ENCODE measurements around the gene SRXN1. TPM values are rescaled to one million over a fixed set of nuclear protein-coding genes. Genes with fewer than 3 reads are reported as not detected.

The SRXN1 gene
- total and polyA plus RNA-seq, 9 of the 15 experiments (the other 6 are each of a cell fraction or from before 2014, with no cell fraction given): 6.8 to 36.4 (median 21.6) TPM

DNA sequence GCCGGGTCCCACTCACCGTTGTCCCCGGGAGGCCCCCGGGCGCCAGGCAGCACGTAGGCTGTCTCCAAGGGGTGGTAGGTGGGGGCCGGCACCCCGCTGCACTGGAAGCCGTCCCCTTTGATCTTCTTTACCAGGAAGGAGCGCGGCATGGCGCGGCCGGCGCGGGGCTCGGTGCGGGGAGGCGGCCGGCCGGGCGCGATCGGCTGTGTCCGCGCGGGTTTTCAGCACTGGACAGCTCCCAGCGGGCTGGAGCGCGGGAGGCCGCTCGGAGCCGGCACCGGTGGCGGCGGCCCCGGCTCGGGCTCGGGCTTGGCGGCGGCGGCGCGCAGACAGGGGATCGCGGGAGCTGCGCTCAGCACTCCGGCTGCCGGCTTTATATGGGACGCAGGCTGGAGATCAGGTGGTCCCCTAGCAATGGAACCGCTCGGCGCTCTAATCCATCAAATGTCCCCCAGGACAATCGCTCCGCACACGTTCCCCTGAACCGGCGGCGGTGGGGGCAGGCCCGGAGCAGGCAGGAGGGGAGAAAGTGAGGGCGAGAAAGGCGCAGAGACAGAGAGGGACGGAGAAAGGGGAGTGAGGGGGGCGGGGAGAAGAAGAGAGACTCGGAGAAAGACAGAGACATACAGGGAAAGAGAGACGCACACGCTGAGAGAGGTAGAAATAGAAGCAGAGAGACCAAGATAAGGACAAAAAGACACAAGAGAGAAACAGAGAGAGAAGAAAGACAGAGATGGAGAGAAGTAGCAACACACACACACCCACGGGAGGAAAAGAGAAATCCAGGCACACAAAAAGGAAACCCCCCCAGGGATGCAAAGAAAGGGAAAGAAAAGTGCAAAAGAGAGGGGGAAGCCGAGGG is 22.7 kb upstream of the SRXN1 start, which contains the start of gene SCRT2 (continued):
- TF ChIP-seq, protein P1, sequence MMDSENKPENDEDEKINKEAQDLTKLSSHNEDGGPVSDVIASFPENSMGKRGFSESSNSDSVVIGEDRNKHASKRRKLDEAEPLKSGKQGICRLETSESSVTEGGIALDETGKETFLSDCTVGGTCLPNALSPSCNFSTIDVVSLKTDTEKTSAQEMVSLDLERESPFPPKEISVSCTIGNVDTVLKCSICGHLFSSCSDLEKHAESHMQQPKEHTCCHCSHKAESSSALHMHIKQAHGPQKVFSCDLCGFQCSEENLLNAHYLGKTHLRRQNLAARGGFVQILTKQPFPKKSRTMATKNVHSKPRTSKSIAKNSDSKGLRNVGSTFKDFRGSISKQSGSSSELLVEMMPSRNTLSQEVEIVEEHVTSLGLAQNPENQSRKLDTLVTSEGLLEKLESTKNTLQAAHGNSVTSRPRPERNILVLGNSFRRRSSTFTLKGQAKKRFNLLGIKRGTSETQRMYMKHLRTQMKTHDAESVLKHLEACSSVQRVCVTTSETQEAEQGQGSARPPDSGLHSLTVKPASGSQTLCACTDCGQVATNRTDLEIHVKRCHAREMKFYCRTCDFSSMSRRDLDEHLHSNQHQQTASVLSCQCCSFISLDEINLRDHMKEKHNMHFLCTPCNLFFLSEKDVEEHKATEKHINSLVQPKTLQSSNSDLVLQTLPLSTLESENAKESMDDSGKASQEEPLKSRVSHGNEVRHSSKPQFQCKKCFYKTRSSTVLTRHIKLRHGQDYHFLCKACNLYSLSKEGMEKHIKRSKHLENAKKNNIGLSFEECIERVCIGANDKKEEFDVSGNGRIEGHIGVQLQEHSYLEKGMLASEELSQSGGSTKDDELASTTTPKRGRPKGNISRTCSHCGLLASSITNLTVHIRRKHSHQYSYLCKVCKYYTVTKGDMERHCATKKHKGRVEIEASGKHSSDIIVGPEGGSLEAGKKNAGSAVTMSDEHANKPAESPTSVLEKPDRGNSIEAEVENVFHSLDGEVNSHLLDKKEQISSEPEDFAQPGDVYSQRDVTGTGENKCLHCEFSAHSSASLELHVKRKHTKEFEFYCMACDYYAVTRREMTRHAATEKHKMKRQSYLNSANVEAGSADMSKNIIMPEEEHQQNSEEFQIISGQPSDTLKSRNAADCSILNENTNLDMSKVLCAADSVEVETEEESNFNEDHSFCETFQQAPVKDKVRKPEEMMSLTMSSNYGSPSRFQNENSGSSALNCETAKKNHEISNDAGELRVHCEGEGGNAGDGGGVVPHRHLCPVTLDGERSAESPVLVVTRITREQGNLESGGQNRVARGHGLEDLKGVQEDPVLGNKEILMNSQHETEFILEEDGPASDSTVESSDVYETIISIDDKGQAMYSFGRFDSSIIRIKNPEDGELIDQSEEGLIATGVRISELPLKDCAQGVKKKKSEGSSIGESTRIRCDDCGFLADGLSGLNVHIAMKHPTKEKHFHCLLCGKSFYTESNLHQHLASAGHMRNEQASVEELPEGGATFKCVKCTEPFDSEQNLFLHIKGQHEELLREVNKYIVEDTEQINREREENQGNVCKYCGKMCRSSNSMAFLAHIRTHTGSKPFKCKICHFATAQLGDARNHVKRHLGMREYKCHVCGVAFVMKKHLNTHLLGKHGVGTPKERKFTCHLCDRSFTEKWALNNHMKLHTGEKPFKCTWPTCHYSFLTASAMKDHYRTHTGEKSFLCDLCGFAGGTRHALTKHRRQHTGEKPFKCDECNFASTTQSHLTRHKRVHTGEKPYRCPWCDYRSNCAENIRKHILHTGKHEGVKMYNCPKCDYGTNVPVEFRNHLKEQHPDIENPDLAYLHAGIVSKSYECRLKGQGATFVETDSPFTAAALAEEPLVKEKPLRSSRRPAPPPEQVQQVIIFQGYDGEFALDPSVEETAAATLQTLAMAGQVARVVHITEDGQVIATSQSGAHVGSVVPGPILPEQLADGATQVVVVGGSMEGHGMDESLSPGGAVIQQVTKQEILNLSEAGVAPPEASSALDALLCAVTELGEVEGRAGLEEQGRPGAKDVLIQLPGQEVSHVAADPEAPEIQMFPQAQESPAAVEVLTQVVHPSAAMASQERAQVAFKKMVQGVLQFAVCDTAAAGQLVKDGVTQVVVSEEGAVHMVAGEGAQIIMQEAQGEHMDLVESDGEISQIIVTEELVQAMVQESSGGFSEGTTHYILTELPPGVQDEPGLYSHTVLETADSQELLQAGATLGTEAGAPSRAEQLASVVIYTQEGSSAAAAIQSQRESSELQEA (IDR thresholded peaks at IDR 0.05; ENCODE audit: low read depth): no peak
- no peak for TF ChIP-seq FIP1L1 (IDR thresholded peaks at IDR 0.05; ENCODE audit: low read depth, low read length, poor library complexity, severe bottlenecking)
- TF ChIP-seq TCF3 (CRISPR knock-in tag; IDR thresholded peaks at IDR 0.05): 0 out of 2 replicates have a peak, but pooled peaks have one; percentile 23
- peak in 1 of 2 experiments; percentile 62; a peak in 2 of 4 replicates for TF ChIP-seq MAZ (CRISPR knock-in tag; conservative IDR thresholded peaks at IDR 0.05 in 1 of 2, IDR thresholded peaks at IDR 0.05 in 1 of 2)
- TF ChIP-seq ATF6 (CRISPR knock-in tag; IDR thresholded peaks at IDR 0.05): no peak
- peak in 1 of 2 experiments; percentile 40; a peak in 2 of 4 replicates for TF ChIP-seq NRF1 (conservative IDR thresholded peaks at IDR 0.05 in 1 of 2, IDR thresholded peaks at IDR 0.05 in 1 of 2)
- TF ChIP-seq, protein P2, sequence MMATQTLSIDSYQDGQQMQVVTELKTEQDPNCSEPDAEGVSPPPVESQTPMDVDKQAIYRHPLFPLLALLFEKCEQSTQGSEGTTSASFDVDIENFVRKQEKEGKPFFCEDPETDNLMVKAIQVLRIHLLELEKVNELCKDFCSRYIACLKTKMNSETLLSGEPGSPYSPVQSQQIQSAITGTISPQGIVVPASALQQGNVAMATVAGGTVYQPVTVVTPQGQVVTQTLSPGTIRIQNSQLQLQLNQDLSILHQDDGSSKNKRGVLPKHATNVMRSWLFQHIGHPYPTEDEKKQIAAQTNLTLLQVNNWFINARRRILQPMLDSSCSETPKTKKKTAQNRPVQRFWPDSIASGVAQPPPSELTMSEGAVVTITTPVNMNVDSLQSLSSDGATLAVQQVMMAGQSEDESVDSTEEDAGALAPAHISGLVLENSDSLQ (IDR thresholded peaks at IDR 0.05): no peak
- TF ChIP-seq ZNF561 (CRISPR knock-in tag; conservative IDR thresholded peaks at IDR 0.05): no peak
- no peak for TF ChIP-seq KLF13 (tag; IDR thresholded peaks at IDR 0.05; ENCODE audit: borderline replicate concordance, low read depth)
- no peak for TF ChIP-seq DPF2 (IDR thresholded peaks at IDR 0.05)
- TF ChIP-seq ZC3H8 (IDR thresholded peaks at IDR 0.05): no peak
- TF ChIP-seq, protein P3, sequence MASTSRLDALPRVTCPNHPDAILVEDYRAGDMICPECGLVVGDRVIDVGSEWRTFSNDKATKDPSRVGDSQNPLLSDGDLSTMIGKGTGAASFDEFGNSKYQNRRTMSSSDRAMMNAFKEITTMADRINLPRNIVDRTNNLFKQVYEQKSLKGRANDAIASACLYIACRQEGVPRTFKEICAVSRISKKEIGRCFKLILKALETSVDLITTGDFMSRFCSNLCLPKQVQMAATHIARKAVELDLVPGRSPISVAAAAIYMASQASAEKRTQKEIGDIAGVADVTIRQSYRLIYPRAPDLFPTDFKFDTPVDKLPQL (IDR thresholded peaks at IDR 0.05; ENCODE audit: extremely low read depth, insufficient read length): no peak
- TF ChIP-seq NBN (IDR thresholded peaks at IDR 0.05; ENCODE audit: low read depth): no peak
- no peak for TF ChIP-seq POLR3A (IDR thresholded peaks at IDR 0.05; ENCODE audit: borderline replicate concordance, extremely low read depth, insufficient read depth, insufficient read length)
- TF ChIP-seq CXXC5 (CRISPR knock-in tag; IDR thresholded peaks at IDR 0.05): peak; percentile 87

Measured in K562 (cell line).